ENCODE measurements around the gene PRUNE2. TPM values are rescaled to one million over a fixed set of nuclear protein-coding genes. Genes with fewer than 3 reads are reported as not detected.

Gene PRUNE2
- total RNA-seq, 1 donor from 2014 or later = 0.83 TPM

DNA sequence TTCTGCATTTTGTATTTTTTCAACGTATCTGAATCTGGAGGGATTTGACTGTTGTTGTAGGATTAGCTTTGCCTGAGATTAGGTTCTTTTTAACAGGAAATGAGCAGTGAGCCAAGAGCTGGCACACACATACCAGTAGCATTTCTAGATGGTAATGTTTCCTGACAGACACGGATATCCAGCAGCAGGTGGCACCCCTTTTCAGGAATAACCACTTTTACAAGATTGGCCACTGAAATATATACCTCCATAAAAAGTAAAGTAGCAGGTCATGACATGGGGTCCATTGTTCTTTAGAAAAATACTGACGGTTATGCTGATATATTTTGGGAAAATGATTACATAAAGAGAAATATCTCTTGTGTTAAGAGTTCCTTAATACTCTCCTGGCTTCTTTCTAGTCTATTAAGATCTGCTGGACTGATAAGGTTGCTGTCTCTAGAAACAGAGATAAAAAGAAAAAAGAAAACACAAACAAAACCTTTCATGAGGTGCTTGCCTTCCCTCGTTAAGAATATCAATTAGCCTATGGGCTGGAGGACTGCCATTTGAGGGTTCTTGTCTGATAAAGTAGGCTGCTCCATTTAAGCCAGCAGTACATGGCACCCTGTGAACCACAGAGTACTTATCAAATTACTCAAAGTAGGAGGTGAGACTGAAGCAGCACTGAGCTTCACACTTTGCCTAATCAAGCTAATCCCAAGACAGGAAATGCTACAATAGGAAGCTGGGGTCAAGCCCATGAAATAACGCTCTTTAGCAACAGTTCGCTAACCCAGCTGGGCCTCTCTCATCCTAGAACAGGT lies 243.2 kb downstream of the PRUNE2 start:
- intact Hi-C loops (cut with micrococcal nuclease) = no loop called here

DNA sequence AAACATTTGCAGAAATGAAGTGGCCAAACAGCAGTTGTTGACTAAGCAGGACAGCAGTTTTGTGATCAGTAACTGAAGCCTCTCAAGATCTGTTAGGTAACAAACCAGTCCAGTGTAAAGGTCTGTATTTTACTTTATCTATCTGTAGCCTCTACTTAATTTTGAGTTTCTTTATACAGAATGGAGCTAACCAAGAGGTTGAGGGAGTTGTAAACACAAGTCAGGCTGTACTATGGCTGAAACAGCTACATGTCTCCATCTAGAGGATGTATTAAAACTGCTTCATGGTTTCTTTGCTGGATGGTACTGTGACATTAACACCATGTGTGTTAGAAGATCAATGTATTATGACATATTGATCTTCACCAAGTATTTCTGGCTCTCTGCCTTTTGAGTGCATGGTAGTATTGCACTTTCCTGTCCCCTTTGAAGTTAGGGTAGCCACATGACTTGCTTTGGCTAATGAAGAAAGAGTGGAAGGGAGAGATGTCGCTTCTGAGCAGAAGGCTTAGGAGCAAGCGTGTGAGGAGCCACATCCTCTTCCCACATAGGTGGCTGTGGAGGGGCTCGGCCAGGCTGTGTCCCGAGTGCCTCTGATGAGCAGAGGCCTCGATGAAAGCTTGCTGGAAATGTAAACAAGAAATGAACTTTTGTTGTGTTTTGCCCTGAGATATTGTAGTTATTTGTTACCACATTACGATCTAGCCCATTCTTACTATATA lies 247.2 kb downstream of the PRUNE2 start:
- intact Hi-C loops (cut with micrococcal nuclease) = loop anchor here (1.0 to 5.0 kb wide), 7 partner anchors 46 to 766 kb away; partner anchors contain the start of genes GCNT1, PCSK5 and RFK

DNA sequence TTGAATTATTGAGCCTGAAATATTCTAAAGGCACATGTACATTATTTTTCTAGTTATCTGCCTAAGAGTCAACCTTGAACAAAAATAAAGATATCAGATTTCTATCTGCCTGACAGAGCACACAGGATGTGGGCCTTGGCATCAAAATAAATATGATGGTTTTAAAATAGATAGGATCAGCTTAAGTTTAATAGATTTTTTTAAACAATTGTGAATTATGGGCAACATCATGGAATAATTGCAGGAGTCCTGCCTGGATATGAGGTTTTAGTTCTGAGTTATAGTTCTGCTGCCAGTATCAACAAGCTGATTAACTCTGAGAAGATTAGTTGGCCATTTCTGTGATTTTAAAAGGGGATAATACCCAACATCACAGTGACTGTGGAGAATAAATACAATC lies 248.6 kb downstream of the PRUNE2 start:
- intact Hi-C loops (cut with micrococcal nuclease) = loop anchor here (5.0 kb wide), 2 partner anchors 635 to 765 kb away; partner anchors contain the start of gene PCSK5

DNA sequence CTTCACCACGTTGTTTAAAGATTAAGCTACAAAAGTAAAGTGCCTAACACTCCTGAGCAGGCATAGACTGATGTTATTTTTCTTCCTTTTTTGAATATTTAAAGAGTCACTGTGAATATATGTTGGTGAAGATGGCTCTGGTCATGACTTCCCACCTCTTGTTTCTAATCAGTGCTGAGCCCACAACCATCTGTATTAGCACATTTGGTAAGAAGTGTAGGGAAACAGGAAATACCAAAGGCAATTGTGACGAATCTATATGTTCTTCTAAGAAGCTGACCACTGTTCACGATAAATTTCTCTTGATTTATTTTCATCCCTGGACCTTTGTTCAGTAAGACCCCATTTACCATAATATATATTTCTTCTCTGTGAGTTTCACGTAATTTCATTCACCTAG lies 249.9 kb downstream of the PRUNE2 start:
- intact Hi-C loops (cut with micrococcal nuclease) = loop anchor here (5.0 kb wide), 2 partner anchors 634 to 764 kb away; partner anchors contain the start of gene PCSK5

DNA sequence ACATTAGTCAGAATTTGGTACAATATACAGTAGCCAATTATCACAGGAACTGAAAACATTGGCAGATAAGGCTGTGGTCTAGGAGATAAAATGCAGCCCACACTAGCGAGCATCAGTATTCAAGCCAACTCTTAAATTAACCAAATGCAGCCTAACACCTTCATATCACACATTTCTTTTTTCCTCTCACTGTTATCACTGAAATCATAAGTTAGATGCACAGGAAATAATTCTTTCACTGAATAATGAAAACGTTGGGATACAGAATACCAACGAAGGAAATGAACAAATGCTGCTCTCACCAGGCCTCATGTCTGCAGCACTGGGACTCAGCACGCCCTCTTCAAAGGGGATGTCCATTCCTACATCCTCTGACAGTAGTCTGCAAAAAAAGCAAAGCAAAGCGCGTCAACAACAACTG lies 250.8 kb downstream of the PRUNE2 start:
- intact Hi-C loops (cut with micrococcal nuclease) = loop anchor here (5.0 kb wide), 2 partner anchors 633 to 763 kb away; partner anchors contain the start of gene PCSK5

DNA sequence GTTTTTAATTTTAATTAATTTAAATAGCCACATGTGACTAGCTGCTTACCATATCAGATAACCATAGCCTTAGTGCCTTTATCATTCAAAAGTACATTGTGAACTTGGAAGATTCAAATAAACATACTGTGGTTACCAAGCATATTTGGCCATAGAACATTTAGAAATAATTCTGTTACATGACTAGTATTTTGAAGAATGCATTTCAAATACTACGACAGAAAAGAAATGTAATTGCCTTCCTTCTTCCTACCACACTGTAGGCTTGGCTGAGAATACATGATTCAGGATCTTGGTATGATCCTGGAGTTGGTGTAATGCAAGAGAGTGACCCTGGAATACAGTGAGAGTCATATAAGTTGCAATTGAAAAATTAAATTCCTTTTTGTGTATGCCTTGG lies 251.3 kb downstream of the PRUNE2 start:
- intact Hi-C loops (cut with micrococcal nuclease) = no loop called here

DNA sequence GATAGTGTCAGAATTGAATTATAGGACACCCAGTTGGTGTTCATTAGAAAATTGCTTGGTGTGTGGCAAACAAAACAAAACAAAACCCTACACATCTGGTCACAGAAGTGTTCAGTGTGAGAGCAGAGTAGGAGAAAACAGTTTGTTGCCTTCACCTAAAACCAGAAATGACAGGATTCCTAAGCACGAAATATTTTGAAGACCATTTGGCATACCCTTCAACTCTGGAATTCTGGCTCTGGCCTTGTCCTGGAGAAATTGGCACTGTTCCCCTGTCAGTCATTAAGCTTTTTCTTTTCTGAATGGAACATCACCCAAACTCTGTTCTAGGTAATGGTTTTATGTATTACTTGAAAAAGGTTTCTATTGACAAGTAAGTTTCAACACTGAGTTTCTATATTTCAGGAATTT lies 251.9 kb downstream of the PRUNE2 start:
- intact Hi-C loops (cut with micrococcal nuclease) = no loop called here

DNA sequence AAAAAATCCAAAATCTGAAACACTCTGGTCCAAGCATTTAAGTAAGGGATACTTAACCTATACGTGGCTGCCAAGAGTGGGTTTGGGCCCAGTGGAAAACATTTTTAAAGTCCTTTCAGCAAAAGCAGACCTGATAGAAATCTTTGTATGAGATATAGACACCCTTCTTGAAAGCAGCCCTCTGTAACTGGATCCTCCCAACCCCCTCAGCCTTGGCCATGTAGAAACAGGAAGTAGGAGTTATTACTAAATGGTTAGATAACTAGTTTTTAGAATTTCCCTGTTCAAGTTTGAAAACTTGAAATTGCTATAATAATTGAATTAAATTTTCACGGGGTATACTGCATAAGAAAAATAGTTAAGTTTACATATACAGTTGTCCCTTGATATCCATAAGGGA lies 253.0 kb downstream of the PRUNE2 start:
- intact Hi-C loops (cut with micrococcal nuclease) = no loop called here

DNA sequence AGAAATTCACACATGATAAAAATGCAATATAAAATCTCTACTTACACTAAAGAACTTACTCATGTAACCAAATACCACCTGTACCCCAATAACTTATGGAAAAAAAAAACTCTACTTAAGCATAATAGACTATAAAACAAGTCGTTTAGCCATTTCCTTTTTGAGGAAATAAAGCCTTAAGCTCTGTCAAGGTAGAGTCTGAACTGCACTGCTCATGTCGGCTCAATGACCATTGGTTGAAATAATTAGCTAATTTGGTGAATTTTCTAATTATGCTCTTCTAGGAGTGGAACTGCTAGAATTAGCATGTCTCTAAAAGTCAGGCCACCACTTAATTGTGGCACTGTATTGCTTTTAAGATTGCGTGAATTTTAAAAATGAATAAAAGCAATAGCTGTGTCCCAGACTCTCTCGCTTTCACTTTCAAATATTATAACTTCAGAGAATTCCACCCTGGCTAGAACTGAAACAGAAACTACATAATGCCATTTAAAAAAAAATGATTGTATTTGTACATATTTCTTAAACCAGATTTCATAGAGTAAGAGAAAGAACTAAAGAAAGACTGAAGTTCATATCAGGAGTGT lies 254.7 kb downstream of the PRUNE2 start:
- intact Hi-C loops (cut with micrococcal nuclease) = loop anchor here (2.0 kb wide), 3 partner anchors 74 to 256 kb away; partner anchors contain the start of genes GCNT1 and RFK

DNA sequence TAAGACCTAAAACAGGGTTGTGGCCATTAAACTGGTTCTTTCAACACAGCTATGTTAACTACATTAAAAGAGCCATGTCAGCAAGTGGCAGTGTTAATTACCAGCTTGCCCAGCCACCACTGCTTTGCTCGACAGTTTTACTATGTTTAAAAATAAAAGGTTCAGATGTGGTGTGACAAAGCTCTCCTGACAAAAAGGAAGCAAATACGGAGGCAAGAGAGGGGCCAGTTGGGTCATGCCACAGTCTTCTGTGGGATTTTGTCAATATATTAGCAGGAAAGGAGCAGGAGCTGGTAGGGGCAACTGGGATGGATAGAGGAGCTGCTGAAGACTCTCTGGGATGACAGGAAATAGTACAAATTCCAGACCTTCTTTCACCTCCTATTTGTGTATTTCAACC lies 255.2 kb downstream of the PRUNE2 start:
- intact Hi-C loops (cut with micrococcal nuclease) = loop anchor here (2.0 kb wide), 3 partner anchors 74 to 256 kb away; partner anchors contain the start of genes GCNT1 and RFK

DNA sequence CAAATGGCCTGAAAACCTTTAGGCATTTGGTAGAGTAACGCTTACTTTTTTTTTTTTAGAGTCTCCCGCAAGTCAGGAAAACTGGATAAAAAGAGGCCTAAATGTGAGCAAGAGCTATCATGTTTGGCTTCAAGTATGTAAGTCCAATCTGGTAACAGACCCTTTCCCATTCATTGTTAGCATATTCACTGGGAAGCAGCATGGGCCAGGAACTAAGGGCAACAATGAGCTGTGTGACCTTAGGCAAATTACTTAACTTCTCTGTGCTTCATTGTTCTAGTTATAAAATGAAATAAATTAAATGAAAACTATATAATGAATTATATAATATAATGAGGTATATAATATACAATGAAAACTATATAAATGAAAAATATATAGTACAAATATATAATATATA lies 256.0 kb downstream of the PRUNE2 start:
- intact Hi-C loops (cut with micrococcal nuclease) = loop anchor here (2.0 kb wide), 3 partner anchors 73 to 255 kb away; partner anchors contain the start of genes GCNT1 and RFK

DNA sequence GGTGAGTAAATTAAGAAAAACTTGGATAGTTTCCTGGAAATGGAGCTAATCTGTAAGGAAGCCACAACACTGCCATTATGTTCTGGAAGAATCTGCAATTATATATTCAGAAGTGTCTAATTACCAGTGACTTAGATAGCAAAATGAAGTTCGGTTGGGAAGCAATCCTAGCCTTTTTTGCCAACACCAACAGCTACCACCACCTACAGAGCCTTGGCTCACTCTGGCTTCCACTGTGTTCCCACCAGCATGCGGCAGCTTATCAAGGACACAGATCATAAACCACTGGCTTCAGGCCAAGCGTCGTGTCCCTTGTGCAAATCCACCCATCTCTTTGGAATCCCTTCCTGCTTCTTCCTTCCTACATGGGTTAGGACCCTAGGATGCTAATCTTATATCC lies 259.7 kb downstream of the PRUNE2 start:
- intact Hi-C loops (cut with micrococcal nuclease) = no loop called here

DNA sequence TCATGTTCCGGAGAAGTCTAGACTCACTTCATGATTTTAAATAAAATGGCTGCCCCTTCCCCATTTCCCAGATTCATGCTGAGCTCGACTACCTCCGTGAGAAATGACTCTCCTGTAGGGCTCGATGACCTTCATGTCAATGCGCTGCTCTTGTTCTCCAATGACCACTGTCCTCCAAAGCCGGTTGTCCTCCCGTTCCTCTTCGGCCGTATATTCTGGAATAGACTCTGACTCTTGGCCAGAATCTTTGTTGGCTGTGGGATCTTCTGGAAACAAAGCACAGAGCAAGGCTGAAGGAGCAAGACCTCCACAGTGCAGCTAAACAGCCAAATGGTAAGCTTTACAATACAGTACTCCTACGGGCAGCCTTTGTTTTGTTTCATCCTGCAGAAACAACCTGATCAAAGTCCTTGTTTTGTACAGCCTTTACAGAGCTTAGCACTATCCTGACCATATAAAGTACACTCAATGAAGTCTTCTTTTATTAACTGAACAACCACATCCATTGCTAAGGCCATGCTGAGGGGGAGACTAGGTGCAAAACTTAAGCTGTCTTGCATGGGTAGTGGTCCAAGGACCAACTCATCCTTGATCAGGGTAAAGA lies 261.2 kb downstream of the PRUNE2 start:
- intact Hi-C loops (cut with micrococcal nuclease) = no loop called here

DNA sequence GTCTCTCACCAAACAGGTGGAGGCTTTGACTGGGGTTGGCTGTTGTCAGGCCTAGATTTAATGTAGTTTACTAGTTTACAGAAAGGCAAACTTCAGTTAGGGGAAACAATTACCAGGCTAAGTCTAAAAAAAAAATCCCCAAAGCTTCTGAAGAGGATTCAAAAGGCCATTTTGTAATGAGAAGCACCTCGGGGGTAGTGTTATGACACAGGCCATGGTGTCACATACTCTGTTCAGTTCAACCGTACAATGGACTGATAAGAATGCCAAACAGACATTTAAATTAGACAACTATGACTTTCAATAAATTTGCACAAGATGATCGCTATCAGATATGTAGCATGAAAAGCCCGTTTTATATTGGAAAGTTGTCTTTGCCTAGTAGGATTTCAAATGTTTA lies 261.7 kb downstream of the PRUNE2 start:
- intact Hi-C loops (cut with micrococcal nuclease) = no loop called here

DNA sequence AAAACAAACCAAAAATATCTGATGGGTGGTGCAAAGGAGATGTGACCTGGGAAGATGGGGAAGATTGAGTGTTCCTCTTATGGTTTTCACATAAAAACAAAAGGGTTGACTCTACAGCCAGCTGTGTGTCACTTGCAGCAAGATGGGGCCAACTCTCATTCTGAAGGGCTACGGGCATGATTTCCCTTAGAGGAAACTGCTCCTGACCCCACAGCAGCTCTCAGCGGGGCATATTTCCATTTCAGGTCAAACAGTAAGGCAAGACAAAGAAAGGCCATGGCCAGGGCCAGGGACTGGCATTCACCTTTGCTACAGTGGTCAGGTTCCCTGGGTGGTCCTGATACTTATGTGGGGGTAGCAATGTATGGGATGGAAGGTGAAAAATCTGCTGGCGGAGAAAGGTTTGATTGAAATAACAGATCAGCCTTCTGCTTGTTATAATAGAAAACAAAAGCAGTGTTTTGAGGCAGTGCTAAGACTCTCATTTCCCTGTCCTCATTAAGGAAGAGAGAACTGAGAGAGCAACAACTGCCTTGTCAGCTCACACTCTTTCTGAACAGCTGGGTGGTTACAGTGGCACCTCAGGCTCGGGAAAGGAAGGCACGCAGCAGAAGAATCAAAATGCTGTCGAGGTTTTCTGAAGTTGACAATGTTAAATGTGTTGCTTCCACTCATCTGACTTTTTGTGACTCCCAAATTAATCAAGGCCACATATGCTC lies 262.4 kb downstream of the PRUNE2 start:
- intact Hi-C loops (cut with micrococcal nuclease) = no loop called here

DNA sequence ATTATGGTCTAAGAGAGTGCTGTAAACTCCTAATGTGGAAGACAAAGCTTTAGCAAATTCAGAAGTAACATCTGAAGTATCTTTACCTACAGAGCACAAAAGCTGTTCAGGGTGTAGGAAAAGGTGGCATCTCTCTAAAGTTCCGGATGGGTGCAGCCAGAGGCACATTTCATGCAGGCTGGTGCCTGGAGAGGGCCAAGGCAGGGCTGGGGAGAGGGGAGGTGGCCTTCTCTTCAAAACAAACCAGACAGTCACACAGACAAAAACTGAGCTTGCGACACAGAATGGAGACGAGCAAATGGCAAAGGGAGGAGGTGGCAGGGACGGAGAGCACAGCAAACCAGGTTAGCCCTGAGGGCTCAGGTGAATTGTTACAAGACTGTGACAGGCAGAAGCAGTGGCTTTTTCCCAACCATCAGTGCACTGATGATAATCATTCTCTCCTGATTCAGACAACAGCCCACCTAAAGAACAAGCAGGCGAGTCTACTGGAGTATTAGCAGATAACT lies 263.2 kb downstream of the PRUNE2 start:
- intact Hi-C loops (cut with micrococcal nuclease) = no loop called here

DNA sequence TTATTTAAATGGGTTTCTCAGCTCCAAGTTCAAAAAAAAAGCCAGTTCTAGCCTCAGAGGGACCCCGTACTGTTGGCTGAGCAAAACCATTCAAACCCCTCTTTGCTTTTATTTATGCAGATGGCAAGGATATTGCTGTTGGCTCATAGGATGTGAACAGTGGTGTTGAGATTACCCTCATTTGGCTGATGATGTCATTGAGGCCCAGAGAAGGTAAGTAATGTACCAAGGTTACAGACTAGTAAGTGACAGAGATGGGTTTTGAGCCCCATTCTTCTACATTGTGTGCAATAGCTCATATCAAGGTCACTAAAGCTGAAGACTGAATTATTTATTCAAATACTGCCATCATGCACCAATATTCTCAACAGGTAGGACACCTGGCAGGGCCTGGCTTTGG lies 263.8 kb downstream of the PRUNE2 start:
- intact Hi-C loops (cut with micrococcal nuclease) = no loop called here

DNA sequence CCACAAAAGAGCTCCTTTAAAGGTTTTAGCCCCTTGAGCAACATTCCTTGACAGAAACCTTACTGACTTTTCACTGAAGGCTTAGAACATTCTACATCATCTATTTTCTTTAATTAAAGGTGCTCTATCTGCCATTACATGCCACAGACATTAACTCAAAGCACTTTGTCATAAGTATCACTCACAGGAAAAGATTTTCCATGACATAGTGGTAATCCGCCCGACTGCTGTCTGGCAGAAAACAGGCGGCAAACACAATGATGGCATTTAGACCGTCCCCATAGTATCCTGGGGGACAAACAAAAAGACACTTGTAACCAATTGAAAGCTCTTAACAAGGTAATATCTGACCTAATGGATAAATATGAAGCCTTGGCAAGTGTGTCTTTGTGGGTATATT lies 267.9 kb downstream of the PRUNE2 start:
- intact Hi-C loops (cut with micrococcal nuclease) = no loop called here

DNA sequence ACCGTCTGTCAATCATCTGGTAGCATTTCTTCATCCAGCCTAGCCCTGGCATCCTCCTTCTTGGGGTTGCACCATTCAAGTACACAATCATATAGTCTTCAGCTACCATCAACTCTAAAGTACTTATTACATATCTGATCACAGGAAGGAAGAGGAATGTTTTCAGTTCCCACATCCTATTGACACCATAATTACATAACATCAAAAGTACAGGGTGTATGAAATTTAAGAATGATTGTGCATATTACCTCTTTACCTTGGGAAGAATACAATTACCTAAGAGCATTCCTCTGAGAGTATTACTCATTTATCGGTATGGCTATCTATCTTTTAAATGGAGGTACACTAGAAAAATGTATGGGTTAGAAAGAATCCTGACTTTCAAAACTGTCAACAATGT lies 268.5 kb downstream of the PRUNE2 start:
- intact Hi-C loops (cut with micrococcal nuclease) = no loop called here

DNA sequence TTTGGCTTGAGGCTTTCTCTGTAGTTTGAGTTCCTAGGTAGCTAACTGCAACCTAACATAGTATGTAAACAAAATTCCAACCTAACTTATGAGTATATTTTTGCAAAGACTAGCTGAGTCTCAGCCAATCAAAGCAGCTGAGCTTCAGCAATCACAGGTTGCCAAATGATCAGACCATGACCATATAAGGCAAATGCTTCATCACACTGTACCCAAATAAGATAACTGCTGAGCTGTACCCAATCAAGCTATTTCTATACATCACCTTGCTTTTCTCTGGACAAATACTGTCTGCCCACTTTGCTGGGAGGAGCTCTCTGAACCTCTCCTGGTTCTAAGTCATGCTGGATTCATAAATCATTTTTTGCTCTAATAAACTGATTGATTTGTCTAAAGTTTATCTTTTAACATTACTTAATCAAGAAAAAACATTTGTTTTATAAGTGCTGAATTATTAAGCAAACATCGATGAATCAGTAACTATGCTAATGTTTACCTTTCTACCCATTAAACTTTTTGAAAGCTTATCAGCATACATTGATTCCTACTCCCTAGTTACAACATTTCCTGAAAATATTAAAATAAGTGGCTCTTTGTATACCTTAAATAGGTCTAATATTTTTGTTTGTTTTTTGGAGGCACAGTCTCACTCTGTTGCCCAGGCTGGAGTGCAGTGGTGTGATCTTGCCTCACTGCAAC lies 271.4 kb downstream of the PRUNE2 start:
- intact Hi-C loops (cut with micrococcal nuclease) = no loop called here
